Thoracic aorta (tissue), 2 donors: Measurements from ENCODE around the gene ATAD3C. TPM values are rescaled to one million over a fixed set of nuclear protein-coding genes. Genes with fewer than 3 reads are reported as not detected.
"Not testable (repeated sequence)": the region's sequence is repeated elsewhere in the genome, so short reads cannot be mapped to it uniquely, and the experiment has no call there.

Source experiments
- ATAC-seq: fragments of 150-250 bp; one replicate; pipeline ENCODE4 v1.8.0; 2017; ENCODE audit warnings: low read depth; ENCODE audit not compliant: insufficient number of reproducible peaks, low FRiP score
- DNase-seq: peaks from one replicate; pipeline ENCODE4 v3.0.0-alpha.2; 2020; ENCODE audit warnings: low spot score
- H3K27ac ChIP-seq, 2 donors: fragments of 200-600 bp; sonication (generic); 1 replicate in 1 of 2; 2 replicates in 1 of 2; pipeline ENCODE4 v1.5.1; 2016; ENCODE audit warnings: mild to moderate bottlenecking in 2 of 2, moderate library complexity in 2 of 2
- H3K27me3 ChIP-seq: fragments of 200-600 bp; sonication (generic); replicated peaks from 2 replicates; pipeline ENCODE4 v1.6.0; 2016; ENCODE audit warnings: mild to moderate bottlenecking; ENCODE audit not compliant: insufficient read depth
- H3K36me3 ChIP-seq: fragments of 200-600 bp; sonication (generic); one replicate; pipeline ENCODE4 v1.5.1; 2016
- H3K4me1 ChIP-seq, 2 donors: fragments of 200-600 bp; sonication (generic); 1 replicate in 1 of 2; 2 replicates in 1 of 2; pipeline versions ENCODE4 v1.5.1 to v1.6.0; 2016; ENCODE audit warnings: low read depth in 2 of 2, mild to moderate bottlenecking in 1 of 2; ENCODE audit not compliant: control insufficient read depth in 1 of 2
- H3K4me3 ChIP-seq: fragments of 200-600 bp; sonication (generic); 2 replicates; pipeline ENCODE4 v1.5.1; 2016; ENCODE audit warnings: mild to moderate bottlenecking
- H3K9me3 ChIP-seq: fragments of 200-600 bp; sonication (generic); 2 replicates; pipeline ENCODE4 v1.5.1; 2016
- CTCF ChIP-seq: fragments of 200-600 bp; sonication (generic); IDR thresholded peaks from one replicate; pipeline ENCODE4 v1.5.1; 2019; ENCODE audit warnings: antibody characterized with exemption
- total RNA-seq, 2 donors: library from RNA; depleted of rRNA; stranded (reverse); fragments of >200 nt; gene quantifications; one replicate each; pipeline versions ENCODE4 v1.1.0 to v1.2.3, GENCODE V29; 2016

The ATAD3C gene
- total RNA-seq, 2 donors from 2014 or later = 0.27 TPM; not detected in 1

GRCh38 chr1:1479547-1480487 lies 30.3 kb downstream of the ATAD3C start:
- Histone ChIP-seq H3K27ac (no peak overlapping the region), H3K27me3 (no peaks in the 10 kb centered on the region), H3K9me3 (no peaks in the 10 kb centered on the region), H3K4me1 (no peaks in the 10 kb centered on the region), H3K36me3 (peaks cover 29% of the 10 kb centered on the region), H3K4me3 (no peak overlapping the region)
- no peak for ATAC-seq
- no peak for DNase-seq
- no peak for TF ChIP-seq CTCF

DNA sequence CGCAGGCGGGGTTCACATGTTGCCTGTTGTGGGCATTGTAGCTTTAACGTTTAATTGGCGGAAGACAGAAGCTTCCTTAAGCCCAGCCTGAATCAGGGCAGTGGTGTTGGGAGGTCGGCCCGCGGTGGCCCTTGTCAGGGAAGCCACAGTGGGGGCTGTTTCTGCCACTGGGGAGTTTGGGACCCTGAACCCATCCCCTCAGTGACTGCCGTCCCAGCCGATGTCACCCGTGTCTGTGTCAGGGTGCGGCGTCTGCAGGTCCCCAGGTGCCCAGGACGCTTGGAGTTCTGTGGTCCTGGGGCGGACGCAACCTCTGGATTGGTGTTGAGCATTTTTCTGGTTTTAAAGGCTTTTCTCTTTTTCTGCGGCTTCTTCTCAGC lies 31.0 kb downstream of the ATAD3C start:
- not testable (repeated sequence) for H3K4me1 ChIP-seq, H3K9me3 ChIP-seq, H3K27me3 ChIP-seq, H3K4me3 ChIP-seq, DNase-seq, H3K27ac ChIP-seq, ATAC-seq
- peaks cover 29% of the 10 kb centered on the region for H3K36me3 ChIP-seq

DNA sequence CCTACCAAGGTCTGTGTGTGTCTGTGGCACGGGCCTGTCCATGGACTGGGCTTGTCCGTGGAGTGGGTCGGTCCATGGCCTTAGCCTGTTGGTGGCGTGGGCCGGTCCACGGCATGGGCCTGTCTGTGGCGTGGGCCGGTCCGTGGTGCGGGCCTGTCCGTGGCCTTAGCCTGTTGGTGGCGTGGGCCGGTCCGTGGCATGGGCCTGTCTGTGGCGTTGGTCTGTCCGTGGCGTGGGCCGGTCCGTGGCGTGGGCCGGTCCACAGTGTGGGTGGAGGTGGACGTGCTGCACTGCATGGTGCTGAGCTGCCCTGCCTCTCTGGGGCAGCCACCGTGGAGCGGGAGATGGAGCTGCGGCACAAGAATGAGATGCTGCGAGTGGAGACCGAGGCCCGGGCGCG lies 32.3 kb downstream of the ATAD3C start:
- H3K27me3 ChIP-seq, ATAC-seq, H3K9me3 ChIP-seq, DNase-seq, H3K4me3 ChIP-seq, H3K27ac ChIP-seq, H3K4me1 ChIP-seq: not testable (repeated sequence)
- H3K36me3 ChIP-seq = peaks cover 32% of the 10 kb centered on the region

- peaks cover 41% of the 10 kb centered on the region for H3K36me3 ChIP-seq
- DNase-seq (no peak), ATAC-seq (no peak)
- no peaks in the 10 kb centered on the region for H3K9me3 ChIP-seq
- TF ChIP-seq CTCF = no peak
- H3K4me1 ChIP-seq = no peaks in the 10 kb centered on the region
- no peak overlapping the region for H3K4me3 ChIP-seq
- no peaks in the 10 kb centered on the region for H3K27me3 ChIP-seq
- no peak overlapping the region for H3K27ac ChIP-seq
Observed at GRCh38 chr1:1482856-1483255, 33.4 kb downstream of the ATAD3C start.

GRCh38 chr1:1483714-1484113 lies 34.2 kb downstream of the ATAD3C start:
- peaks cover 44% of the 10 kb centered on the region for H3K36me3 ChIP-seq
- no peak for ATAC-seq
- no peaks in the 10 kb centered on the region for H3K9me3 ChIP-seq
- DNase-seq = no peak
- H3K4me3 ChIP-seq = no peak overlapping the region
- no peaks in the 10 kb centered on the region for H3K4me1 ChIP-seq
- no peak overlapping the region for H3K27ac ChIP-seq
- TF ChIP-seq CTCF = no peak
- no peaks in the 10 kb centered on the region for H3K27me3 ChIP-seq

DNA sequence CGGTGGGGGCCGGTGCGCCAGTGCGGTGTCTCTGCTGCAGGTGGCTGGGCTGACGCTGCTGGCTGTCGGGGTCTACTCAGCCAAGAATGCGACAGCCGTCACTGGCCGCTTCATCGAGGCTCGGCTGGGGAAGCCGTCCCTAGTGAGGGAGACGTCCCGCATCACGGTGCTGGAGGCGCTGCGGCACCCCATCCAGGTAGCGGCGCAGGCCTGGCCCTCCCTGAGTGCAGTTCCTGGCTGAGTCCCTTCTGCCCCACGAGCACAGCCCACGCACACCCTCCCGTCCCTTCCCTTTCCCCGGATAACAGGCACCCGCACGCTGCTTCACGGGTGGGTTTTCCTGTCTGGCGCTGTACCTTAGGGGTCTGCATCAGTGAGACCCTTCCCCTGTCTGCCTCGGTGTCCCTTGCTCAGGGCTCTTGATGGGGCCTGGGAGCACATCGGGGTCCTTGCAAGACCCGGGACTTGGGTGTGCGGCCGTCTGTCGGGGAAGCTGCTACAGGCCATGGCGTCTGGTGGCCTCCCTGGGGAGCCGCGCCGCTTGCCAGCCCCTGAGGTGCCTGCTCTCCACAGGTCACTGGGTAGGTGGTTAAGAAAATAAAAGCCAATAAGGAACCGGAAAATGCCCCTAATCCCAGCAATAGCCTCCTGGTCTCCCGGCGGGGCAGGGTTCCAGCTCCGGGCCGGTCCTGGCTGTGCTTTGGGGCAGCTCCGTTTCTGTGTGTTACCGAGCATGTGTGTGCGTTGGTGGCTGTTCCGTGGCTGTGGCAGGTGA lies 35.7 kb downstream of the ATAD3C start:
- ATAC-seq, H3K9me3 ChIP-seq, DNase-seq, H3K27me3 ChIP-seq, H3K27ac ChIP-seq, H3K4me1 ChIP-seq, H3K4me3 ChIP-seq: not testable (repeated sequence)
- peaks cover 47% of the 10 kb centered on the region for H3K36me3 ChIP-seq

DNA sequence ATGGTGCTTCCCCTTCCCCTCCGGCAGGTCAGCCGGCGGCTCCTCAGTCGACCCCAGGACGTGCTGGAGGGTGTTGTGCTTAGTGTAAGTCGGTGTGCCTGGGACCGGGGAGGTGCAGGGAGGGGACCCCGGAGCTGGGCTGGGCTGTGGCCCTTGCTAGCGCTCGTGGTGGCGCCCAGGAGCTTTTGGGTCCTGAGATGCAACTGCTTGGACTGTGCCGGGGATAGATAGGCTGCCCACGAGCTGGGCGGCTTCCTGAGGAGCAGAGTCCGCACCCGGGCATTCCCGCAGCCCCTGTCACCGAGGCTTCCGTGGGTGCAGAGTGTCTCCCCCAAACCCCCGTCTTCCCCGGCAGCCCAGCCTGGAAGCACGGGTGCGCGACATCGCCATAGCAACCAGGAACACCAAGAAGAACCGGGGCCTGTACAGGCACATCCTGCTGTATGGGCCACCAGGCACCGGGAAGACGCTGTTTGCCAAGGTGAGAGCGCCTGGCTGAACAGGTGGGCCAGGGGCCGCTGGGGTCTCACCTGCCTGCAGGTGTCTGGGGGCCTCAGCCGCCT lies 36.3 kb downstream of the ATAD3C start:
- not testable (repeated sequence) for H3K9me3 ChIP-seq, DNase-seq, H3K27me3 ChIP-seq, H3K27ac ChIP-seq, H3K4me1 ChIP-seq, ATAC-seq, H3K4me3 ChIP-seq
- peaks cover 52% of the 10 kb centered on the region for H3K36me3 ChIP-seq
